Astrocyte of the spinal cord (primary cell): ENCODE data around the gene ZMIZ1.
"Not testable (repeated sequence)": the region's sequence is repeated elsewhere in the genome, so short reads cannot be mapped to it uniquely, and the experiment has no call there.

ENCODE experiments used
- DNase-seq: peaks from one replicate; pipeline ENCODE4 v3.0.0; 2011; ENCODE audit warnings: low read depth, low spot score
- H3K4me3 ChIP-seq: 2 replicates; pipeline ENCODE4 v1.5.1; 2011; ENCODE audit warnings: low read depth, mild to moderate bottlenecking, low read length, moderate library complexity
- CTCF ChIP-seq: IDR thresholded peaks from 2 replicates; pipeline ENCODE4 v1.5.1; 2012; ENCODE audit warnings: low read depth, mild to moderate bottlenecking, low read length, inconsistent platforms
- in situ Hi-C: cut with HindIII; loops from 2 replicates; pipeline ENCODE4 v1.10.0; 2017; ENCODE audit warnings: low sequenced_read_pairs

The ZMIZ1 gene

DNA sequence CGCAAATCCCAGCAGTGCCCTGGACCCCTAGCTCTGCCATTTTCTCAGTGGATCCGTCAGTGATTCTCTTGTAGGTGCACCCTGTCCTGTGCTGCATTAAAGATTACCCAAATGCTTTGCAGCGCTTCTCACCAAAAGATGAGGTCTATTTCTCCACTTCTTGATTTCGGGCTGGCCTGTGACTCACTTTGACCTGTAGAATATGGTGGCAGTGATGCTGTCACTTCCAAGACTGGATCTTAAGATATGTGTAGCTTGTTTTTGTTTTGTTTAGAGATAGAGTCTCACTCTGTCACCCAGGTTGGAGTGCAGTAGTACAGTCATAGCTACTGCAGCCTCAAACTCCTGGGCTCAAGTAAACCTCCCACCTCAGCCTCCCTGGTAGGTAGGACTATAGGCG lies 37.0 kb upstream of the ZMIZ1 start:
- in situ Hi-C loops, result no loop called here

GRCh38 chr10:79034271-79034876 lies 34.4 kb upstream of the ZMIZ1 start:
- H3K4me3 ChIP-seq, result no peak overlapping the region
- in situ Hi-C loops, result no loop called here
- no peak for DNase-seq
- TF ChIP-seq CTCF, result no peak

More for the DNA sequence above, 37.0 kb upstream of the ZMIZ1 start:
- H3K4me3 ChIP-seq, result no peak overlapping the region
- no peak for DNase-seq
- no peak for TF ChIP-seq CTCF

DNA sequence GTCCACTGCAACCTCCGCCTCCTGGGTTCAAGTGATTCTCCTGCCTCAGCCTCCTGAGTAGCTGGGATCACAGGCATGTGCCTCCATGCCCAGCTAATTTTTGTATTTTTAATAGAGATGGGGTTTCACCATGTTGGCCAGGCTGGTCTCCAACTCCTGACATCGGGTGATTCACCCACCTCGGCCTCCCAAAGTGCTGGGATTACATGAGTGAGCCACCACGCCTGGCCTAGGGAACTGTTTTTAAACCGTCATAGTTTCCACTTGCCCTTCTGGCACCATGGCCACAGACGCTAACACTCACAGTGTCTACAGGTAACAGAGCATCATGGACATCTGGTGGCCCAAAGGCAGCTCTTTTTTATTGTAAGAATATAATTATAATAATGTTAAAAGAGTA lies 32.4 kb upstream of the ZMIZ1 start:
- H3K4me3 ChIP-seq, in situ Hi-C loops, DNase-seq: not testable (repeated sequence)

DNA sequence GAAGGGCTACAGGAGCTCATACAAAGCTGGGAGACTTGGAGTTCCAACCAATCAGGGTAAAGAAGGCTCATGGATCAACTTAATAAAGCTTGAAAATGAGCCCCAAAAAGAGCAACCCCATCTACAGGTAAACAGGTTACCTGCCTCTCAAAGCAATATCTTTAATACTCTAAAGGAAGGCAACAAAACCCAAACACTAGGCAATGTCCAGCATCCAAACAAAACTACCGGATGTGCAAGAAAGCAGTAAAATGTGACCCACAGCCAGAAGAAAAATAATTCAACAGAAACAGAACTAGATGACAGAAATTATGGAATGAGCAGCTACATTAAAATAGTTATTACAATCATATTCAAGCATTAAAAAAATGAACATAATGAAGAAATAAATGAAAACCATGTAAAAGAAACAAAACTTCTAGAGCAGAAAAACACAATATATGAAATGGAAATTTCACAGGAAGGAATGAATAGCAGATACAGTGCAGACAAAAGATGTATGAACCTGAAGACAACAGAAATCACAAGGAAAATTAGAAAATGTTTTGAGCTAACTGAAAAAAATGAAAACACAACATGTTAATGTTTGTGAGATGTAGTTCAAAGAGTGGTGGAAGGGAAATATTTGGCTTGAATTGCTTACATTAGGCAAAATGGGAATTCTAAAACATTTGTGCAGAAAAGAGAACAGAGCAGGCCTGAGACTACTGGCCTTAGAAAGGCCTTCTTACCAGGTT lies 30.5 kb upstream of the ZMIZ1 start:
- H3K4me3 ChIP-seq, result no peak overlapping the region
- no peak for TF ChIP-seq CTCF
- no peak for DNase-seq
- in situ Hi-C loops, result no loop called here

GRCh38 chr10:79038841-79039201 lies 29.9 kb upstream of the ZMIZ1 start:
- in situ Hi-C loops, result no loop called here
- no peak overlapping the region for H3K4me3 ChIP-seq
- TF ChIP-seq CTCF, result no peak
- DNase-seq, result peak; percentile 3

DNA sequence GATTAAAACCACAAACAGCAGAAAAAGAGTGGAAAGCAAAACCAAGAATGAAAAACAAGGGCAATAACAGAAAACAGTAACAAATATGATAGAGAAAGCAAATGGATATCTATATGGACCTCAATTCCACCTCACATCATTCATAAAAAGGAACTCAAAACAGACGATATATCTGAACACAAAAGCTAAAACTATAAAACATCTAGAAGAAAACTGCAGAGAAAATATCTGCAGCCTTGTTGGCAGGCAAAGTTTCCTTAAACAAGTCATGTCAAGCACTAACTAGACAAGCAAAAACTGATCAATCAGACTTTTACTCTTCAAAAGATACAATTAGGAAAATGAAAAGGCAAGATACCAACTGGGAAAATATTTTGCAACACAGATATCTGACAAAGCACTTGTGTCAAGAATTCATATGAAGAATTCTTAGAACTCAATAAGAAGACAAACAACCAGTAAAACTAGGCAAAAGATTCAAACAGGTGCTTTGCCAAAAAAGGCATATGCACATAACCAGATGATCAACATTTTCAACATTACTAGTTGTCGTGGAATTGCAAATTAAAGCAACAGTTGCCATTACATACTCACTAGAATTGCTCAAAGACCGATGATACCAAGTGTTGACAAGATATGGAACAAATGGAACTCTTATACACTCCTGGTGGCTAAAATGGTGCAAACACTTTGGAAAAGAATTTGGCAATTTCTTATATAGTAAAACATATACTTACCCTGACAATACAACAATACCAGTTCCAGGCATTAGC lies 25.9 kb upstream of the ZMIZ1 start:
- no peak overlapping the region for H3K4me3 ChIP-seq
- no peak for TF ChIP-seq CTCF
- DNase-seq, result no peak
- in situ Hi-C loops, result no loop called here

- in situ Hi-C loops, result no loop called here
- no peak for TF ChIP-seq CTCF
- no peak for DNase-seq
These were observed 24.6 kb upstream of the ZMIZ1 start for GRCh38 chr10:79044036-79044632.

More at GRCh38 chr10:79044036-79044632, 24.6 kb upstream of the ZMIZ1 start:
- H3K4me3 ChIP-seq, result no peak overlapping the region
